ENCODE measurements around the gene DIDO1.

The DIDO1 gene

GRCh38 chr20:62918831-62919230 is 7.5 kb downstream of the DIDO1 start:
- no peak for TF ChIP-seq FOXP2 (optimal IDR thresholded peaks at IDR 0.05; ENCODE audit: borderline replicate concordance, extremely low read depth, extremely low read length, insufficient read depth)
- TF ChIP-seq TAF1 (IDR thresholded peaks at IDR 0.05; ENCODE audit: borderline replicate concordance, insufficient read depth, low read length), result no peak
- TF ChIP-seq REST (IDR thresholded peaks at IDR 0.05; ENCODE audit: insufficient read depth in 1 of 2, low read depth in 2 of 2, low read length in 2 of 2), result no peak
- no peak for TF ChIP-seq SIN3A (IDR thresholded peaks at IDR 0.05; ENCODE audit: borderline replicate concordance, insufficient read depth, low read length)
- no peak for TF ChIP-seq POLR2AphosphoS5 (IDR thresholded peaks at IDR 0.05; ENCODE audit: low read depth, low read length)

DNA sequence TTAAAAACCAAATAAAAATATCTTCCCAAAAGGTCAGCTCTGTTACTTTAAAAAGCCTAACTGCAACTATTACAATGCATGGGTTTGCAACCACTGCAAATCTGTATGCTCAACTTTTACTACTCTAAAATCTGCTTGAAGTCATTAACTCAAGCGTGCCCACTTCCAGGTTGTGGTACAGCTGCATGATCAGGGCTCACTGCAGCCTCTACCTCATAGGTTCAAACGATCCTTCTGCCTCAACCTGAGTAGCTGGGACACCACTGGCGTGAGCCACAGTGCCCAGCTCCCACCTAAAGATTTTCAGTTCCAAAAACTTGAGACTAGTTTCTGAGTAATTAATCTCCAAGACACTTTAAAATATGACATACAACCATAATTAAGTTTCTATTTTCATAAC is 8.2 kb downstream of the DIDO1 start:
- TF ChIP-seq POLR2AphosphoS5 (IDR thresholded peaks at IDR 0.05; ENCODE audit: low read depth, low read length), result no peak
- no peak for TF ChIP-seq SIN3A (IDR thresholded peaks at IDR 0.05; ENCODE audit: borderline replicate concordance, insufficient read depth, low read length)
- no peak for TF ChIP-seq REST (IDR thresholded peaks at IDR 0.05; ENCODE audit: insufficient read depth in 1 of 2, low read depth in 2 of 2, low read length in 2 of 2)
- no peak for TF ChIP-seq TAF1 (IDR thresholded peaks at IDR 0.05; ENCODE audit: borderline replicate concordance, insufficient read depth, low read length)
- no peak for TF ChIP-seq FOXP2 (optimal IDR thresholded peaks at IDR 0.05; ENCODE audit: borderline replicate concordance, extremely low read depth, extremely low read length, insufficient read depth)

GRCh38 chr20:62917720-62918119 is 8.6 kb downstream of the DIDO1 start:
- no peak for TF ChIP-seq SIN3A (IDR thresholded peaks at IDR 0.05; ENCODE audit: borderline replicate concordance, insufficient read depth, low read length)
- no peak for TF ChIP-seq POLR2AphosphoS5 (IDR thresholded peaks at IDR 0.05; ENCODE audit: low read depth, low read length)
- TF ChIP-seq TAF1 (IDR thresholded peaks at IDR 0.05; ENCODE audit: borderline replicate concordance, insufficient read depth, low read length), result no peak
- TF ChIP-seq REST (IDR thresholded peaks at IDR 0.05; ENCODE audit: insufficient read depth in 1 of 2, low read depth in 2 of 2, low read length in 2 of 2), result no peak
- TF ChIP-seq FOXP2 (optimal IDR thresholded peaks at IDR 0.05; ENCODE audit: borderline replicate concordance, extremely low read depth, extremely low read length, insufficient read depth), result no peak

DNA sequence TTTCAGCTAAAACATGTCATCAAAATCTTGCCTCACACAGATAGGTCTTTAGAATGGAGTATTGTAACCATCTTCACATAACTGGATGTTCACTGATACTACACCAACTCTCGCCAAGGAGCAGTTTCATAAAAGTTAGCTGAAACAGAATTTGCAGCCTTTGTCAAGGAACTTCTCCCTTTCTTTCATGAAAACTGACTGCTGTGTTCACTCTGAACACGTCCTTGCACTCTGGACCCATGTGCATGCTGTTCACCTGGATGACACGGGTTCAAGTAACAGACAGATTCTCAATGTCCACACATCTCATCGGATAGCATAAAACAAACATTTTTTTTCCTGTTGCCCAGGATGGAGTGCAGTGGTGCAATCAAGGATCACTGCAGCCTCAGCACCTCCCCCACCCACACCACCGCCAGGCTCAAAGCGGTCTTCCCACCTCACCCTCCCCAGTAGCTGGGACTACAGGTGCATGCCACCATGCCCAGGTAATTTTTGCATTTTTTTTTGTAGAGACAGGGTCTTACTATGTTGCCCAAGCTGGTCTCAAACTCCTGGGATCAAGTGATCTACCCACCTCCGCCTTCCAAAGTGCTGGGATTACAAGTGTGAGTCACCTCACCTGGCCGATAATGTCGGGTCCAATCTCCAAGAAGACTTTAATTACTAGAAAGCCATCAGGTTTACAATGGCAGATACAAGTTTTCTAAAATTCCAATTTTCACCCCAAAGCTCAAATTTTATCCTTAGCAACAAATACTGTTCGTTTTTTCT is 9.4 kb downstream of the DIDO1 start:
- TF ChIP-seq REST (IDR thresholded peaks at IDR 0.05; ENCODE audit: insufficient read depth in 1 of 2, low read depth in 2 of 2, low read length in 2 of 2) (no peak), TAF1 (IDR thresholded peaks at IDR 0.05; ENCODE audit: borderline replicate concordance, insufficient read depth, low read length) (no peak), POLR2AphosphoS5 (IDR thresholded peaks at IDR 0.05; ENCODE audit: low read depth, low read length) (no peak), SIN3A (IDR thresholded peaks at IDR 0.05; ENCODE audit: borderline replicate concordance, insufficient read depth, low read length) (no peak), FOXP2 (optimal IDR thresholded peaks at IDR 0.05; ENCODE audit: borderline replicate concordance, extremely low read depth, extremely low read length, insufficient read depth) (no peak)
